IMR-90 (cell line): ENCODE measurements around the gene DENND1A. TPM values are rescaled to one million over a fixed set of nuclear protein-coding genes. Genes with fewer than 3 reads are reported as not detected.

Experiments used
- ATAC-seq: fragments of 200-7000 bp; cut with Tn5 transposase; 2 replicates; pipeline ENCODE4 v1.9.1; 2020; ENCODE audit warnings: low read depth, mild to moderate bottlenecking, moderate library complexity
- BruUV-seq: library from RNA; stranded (reverse); fragments of 400-500 nt; replicated peaks from 2 replicates; lab custom pipeline; 2021; lab: Mats Ljungman, UMichigan
- CTCF ChIA-PET: fragments of 300-600 bp; formaldehyde crosslinking; extraction: SDS; loops from one replicate; lab custom pipeline; 2021; ENCODE audit warnings: antibody characterized with exemption; lab: Yijun Ruan, JAX
- POLR2A ChIA-PET: fragments of 300-600 bp; sonication (Branson Sonifier 250); formaldehyde crosslinking; loops from one replicate; lab custom pipeline; 2022; ENCODE audit warnings: antibody characterized with exemption; ENCODE audit not compliant: unreplicated experiment; lab: Charles Lee
- DNase-seq: peaks from one replicate; pipeline ENCODE4 v3.0.0; 2013
- H2AFZ ChIP-seq: replicated peaks from 2 replicates; pipeline ENCODE3; 2013; ENCODE audit warnings: low read length, mild to moderate bottlenecking; ENCODE audit not compliant: poor library complexity
- H2AK5ac ChIP-seq: 2 replicates; pipeline ENCODE4 v1.6.1; 2013; ENCODE audit warnings: low read depth, low read length, inconsistent platforms
- H2AK9ac ChIP-seq: replicated peaks from 2 replicates; pipeline ENCODE3; 2013; ENCODE audit warnings: mild to moderate bottlenecking, low read depth, low read length, moderate library complexity; ENCODE audit not compliant: poor library complexity
- H2BK120ac ChIP-seq: 2 replicates; pipeline ENCODE4 v1.6.1; 2013; ENCODE audit warnings: low read depth, low read length, inconsistent platforms
- H2BK15ac ChIP-seq: 3 replicates; pipeline ENCODE4 v1.6.1; 2013; ENCODE audit warnings: low read depth, low read length, inconsistent platforms
- H2BK20ac ChIP-seq: 2 replicates; pipeline ENCODE4 v1.6.1; 2013; ENCODE audit warnings: low read depth, mild to moderate bottlenecking, inconsistent platforms, low read length, moderate library complexity
- H2BK5ac ChIP-seq: 2 replicates; pipeline ENCODE4 v1.6.1; 2013; ENCODE audit warnings: mild to moderate bottlenecking, low read depth, low read length, inconsistent platforms; ENCODE audit not compliant: poor library complexity, severe bottlenecking
- H3K14ac ChIP-seq: replicated peaks from 2 replicates; pipeline ENCODE4 v1.6.1; 2013; ENCODE audit warnings: low read depth, low read length, inconsistent platforms
- H3K18ac ChIP-seq: 2 replicates; pipeline ENCODE4 v1.6.1; 2013; ENCODE audit warnings: low read depth, low read length, control low read depth
- H3K23ac ChIP-seq: 2 replicates; pipeline ENCODE4 v1.6.1; 2013; ENCODE audit warnings: low read depth, low read length, inconsistent platforms
- H3K27ac ChIP-seq: 2 replicates; pipeline ENCODE4 v1.5.1; 2013; ENCODE audit warnings: mild to moderate bottlenecking, control low read depth, low read length; ENCODE audit not compliant: insufficient read depth
- H3K27me3 ChIP-seq: 2 replicates; pipeline ENCODE4 v1.6.1; 2013; ENCODE audit warnings: low read length; ENCODE audit not compliant: control insufficient read depth, insufficient read depth
- H3K36me3 ChIP-seq: 2 replicates; pipeline ENCODE4 v1.6.1; 2013; ENCODE audit warnings: low read length, mixed read lengths; ENCODE audit not compliant: control insufficient read depth, insufficient read depth
- H3K4ac ChIP-seq: 2 replicates; pipeline ENCODE4 v1.6.1; 2013; ENCODE audit warnings: low read depth, low read length, inconsistent platforms
- H3K4me1 ChIP-seq: 2 replicates; pipeline ENCODE4 v1.6.1; 2013; ENCODE audit warnings: low read length, mixed read lengths; ENCODE audit not compliant: control insufficient read depth, insufficient read depth
- H3K4me2 ChIP-seq: 2 replicates; pipeline ENCODE4 v1.6.1; 2013; ENCODE audit warnings: low read depth, mild to moderate bottlenecking, control low read depth, low read length, moderate library complexity
- H3K4me3 ChIP-seq: 2 replicates; pipeline ENCODE4 v1.5.1; 2013; ENCODE audit warnings: low read depth, mild to moderate bottlenecking, control low read depth, low read length, moderate library complexity; ENCODE audit not compliant: insufficient read depth
- H3K56ac ChIP-seq: 2 replicates; pipeline ENCODE4 v1.6.1; 2013; ENCODE audit warnings: low read length, inconsistent platforms; ENCODE audit not compliant: insufficient read depth; ENCODE audit errors: extremely low read depth
- H3K79me1 ChIP-seq, 2 experiments: 2 replicates each; pipeline ENCODE4 v1.6.1; 2013; ENCODE audit warnings: low read length in 2 of 2, inconsistent platforms in 1 of 2, low read depth in 1 of 2
- H3K9ac ChIP-seq: 2 replicates; pipeline ENCODE4 v1.6.1; 2013; ENCODE audit warnings: low read depth, low read length, control low read depth
- H3K9me1 ChIP-seq: 2 replicates; pipeline ENCODE4 v1.6.1; 2013; ENCODE audit warnings: low read length, inconsistent platforms; ENCODE audit not compliant: insufficient read depth
- H3K9me3 ChIP-seq: 2 replicates; pipeline ENCODE4 v1.6.1; 2013; ENCODE audit warnings: low read length; ENCODE audit not compliant: control insufficient read depth, insufficient read depth
- H4K20me1 ChIP-seq: 2 replicates; pipeline ENCODE4 v1.6.1; 2013; ENCODE audit warnings: low read length, inconsistent platforms; ENCODE audit not compliant: insufficient read depth
- H4K5ac ChIP-seq: 2 replicates; pipeline ENCODE4 v1.6.1; 2013; ENCODE audit warnings: mild to moderate bottlenecking, low read depth, low read length, control low read depth
- H4K8ac ChIP-seq, 2 experiments: 2 replicates each; pipeline ENCODE4 v1.6.1; 2013; ENCODE audit warnings: low read depth in 2 of 2, low read length in 2 of 2, control low read depth in 1 of 2, inconsistent platforms in 1 of 2
- H4K91ac ChIP-seq: 2 replicates; pipeline ENCODE4 v1.6.1; 2013; ENCODE audit warnings: low read depth, low read length, inconsistent platforms; ENCODE audit not compliant: insufficient read depth
- BHLHE40 ChIP-seq: fragments of 150-350 bp; IDR thresholded peaks from 2 replicates; pipeline ENCODE4 v1.6.1; 2016; ENCODE audit warnings: mild to moderate bottlenecking, low read depth, low read length
- CHD1 ChIP-seq: IDR thresholded peaks from 2 replicates; pipeline ENCODE4 v1.6.1; 2012; ENCODE audit warnings: low read depth, low read length, improper control_type of control experiment
- CTCF ChIP-seq: conservative IDR thresholded peaks from 2 replicates; pipeline ENCODE4 v1.5.1; 2012; ENCODE audit warnings: mild to moderate bottlenecking, low read depth, low read length, improper control_type of control experiment
- ELK1 ChIP-seq: fragments of 150-350 bp; IDR thresholded peaks from 2 replicates; pipeline ENCODE4 v1.6.1; 2016; ENCODE audit warnings: low read depth, mild to moderate bottlenecking, low read length, moderate library complexity, borderline replicate concordance
- MAZ ChIP-seq: IDR thresholded peaks from 2 replicates; pipeline ENCODE4 v1.6.1; 2012; ENCODE audit warnings: low read depth, mild to moderate bottlenecking, low read length, improper control_type of control experiment, moderate library complexity, borderline replicate concordance
- MXI1 ChIP-seq: IDR thresholded peaks from 2 replicates; pipeline ENCODE4 v1.6.1; 2012; ENCODE audit warnings: low read depth, mild to moderate bottlenecking, low read length, moderate library complexity, borderline replicate concordance
- NFE2L2 ChIP-seq: fragments of 150-350 bp; IDR thresholded peaks from 2 replicates; pipeline ENCODE4 v1.6.1; 2016; ENCODE audit warnings: low read depth, mild to moderate bottlenecking, low read length
- POLR2A ChIP-seq: IDR thresholded peaks from 2 replicates; pipeline ENCODE4 v1.6.1; 2012; ENCODE audit warnings: mild to moderate bottlenecking, low read depth, low read length
- RCOR1 ChIP-seq: IDR thresholded peaks from 2 replicates; pipeline ENCODE4 v1.6.1; 2012; ENCODE audit warnings: mild to moderate bottlenecking, low read length, improper control_type of control experiment; ENCODE audit not compliant: insufficient replicate concordance
- SMC3 ChIP-seq: fragments of 150-350 bp; IDR thresholded peaks from 2 replicates; pipeline ENCODE4 v1.6.1; 2016; ENCODE audit warnings: low read depth, mild to moderate bottlenecking, antibody characterized with exemption, low read length, moderate library complexity
- WGBS, 2 experiments: methylation state at CpG; one replicate each; pipeline versions ENCODE4 v1.1.5 to v1.1.7; 2013; ENCODE audit warnings: missing lambda C conversion rate in 2 of 2; ENCODE audit not compliant: insufficient read length in 1 of 2; ENCODE audit errors: extremely low coverage in 2 of 2; 5-methylcytosine and 5-hydroxymethylcytosine counted together
- dilution Hi-C: fragments of 300-500 bp; cut with HindIII; formaldehyde crosslinking; loops from one replicate; pipeline ENCODE4 v1.14.3; 2018; ENCODE audit warnings: low sequenced_read_pairs; ENCODE audit not compliant: unreplicated experiment
- in situ Hi-C: fragments of 300-500 bp; cut with MboI; formaldehyde crosslinking; loops from 3 replicates; pipeline ENCODE4 v1.14.3; 2019; ENCODE audit warnings: low sequenced_read_pairs, inconsistent platforms, mixed read lengths
- intact Hi-C: fragments of 100-400 bp; cut with micrococcal nuclease; formaldehyde crosslinking; loops from 2 replicates; pipeline ENCODE4 v1.10.0; 2022
- polyA plus RNA-seq, 3 experiments: library from polyadenylated mRNA; depleted of rRNA; stranded (reverse); fragments of >200 nt; gene quantifications; 2 replicates each; pipeline ENCODE4 v1.2.3, GENCODE V29; 2012; ENCODE audit warnings: low replicate concordance in 1 of 3
- total RNA-seq: library from RNA; depleted of rRNA; stranded (reverse); fragments of >200 nt; gene quantifications from 2 replicates; pipeline ENCODE4 v1.2.3, GENCODE V29; 2012

DENND1A gene
- total and polyA plus RNA-seq, 2 of the 4 experiments (the other 2 are of a cell fraction) = 21.4 to 27.6 TPM

DNA sequence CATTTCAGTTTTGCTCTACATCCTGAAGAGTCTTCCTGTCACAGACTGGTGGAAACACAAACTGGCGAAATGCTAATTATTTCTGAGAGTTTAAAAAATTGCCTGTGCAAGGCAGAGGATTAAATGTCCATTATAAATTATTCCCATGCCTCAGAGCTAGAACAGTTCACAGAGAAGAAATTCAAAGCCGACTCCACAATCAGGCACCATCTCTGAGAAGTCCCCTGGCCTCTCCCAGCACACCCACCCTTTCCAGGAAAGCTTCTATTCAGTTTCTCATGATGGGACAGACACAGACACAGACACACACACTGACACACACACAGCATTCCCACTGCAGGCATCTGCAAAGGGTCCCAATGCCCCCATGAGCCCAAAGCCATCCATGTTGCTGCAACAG, 253.1 kb downstream of the DENND1A start:
- Histone ChIP-seq H3K56ac (no peak overlapping the region), H3K27me3 (no peaks in the 10 kb centered on the region), H3K4me2 (no peak overlapping the region), H3K4me3 (no peak overlapping the region), H3K9me3 (peaks cover 4% of the 10 kb centered on the region), H3K36me3 (no peaks in the 10 kb centered on the region), H3K79me1 (no peaks in the 10 kb centered on the region; a peak in 3 of 4 replicates), H4K8ac (no peak overlapping the region), H2BK5ac (no peak overlapping the region), H2BK120ac (no peak overlapping the region), H2AK5ac (no peak overlapping the region), H4K91ac (no peak overlapping the region), H3K4ac (no peak overlapping the region), H4K5ac (no peak overlapping the region), H3K9ac (no peak overlapping the region), H3K9me1 (peaks cover 13% of the 10 kb centered on the region; the same call in 1 of the 2 replicates), H3K4me1 (peaks cover 13% of the 10 kb centered on the region; the same call in 1 of the 2 replicates), H3K23ac (no peak overlapping the region), H2BK20ac (no peak overlapping the region), H3K18ac (no peak overlapping the region), H3K14ac (no peak overlapping the region), H2AK9ac (no peak overlapping the region), H4K20me1 (peaks cover 26% of the 10 kb centered on the region; the same call in 1 of the 2 replicates), H2AFZ (no peak overlapping the region), H2BK15ac (no peak overlapping the region), H3K27ac (no peak overlapping the region)
- intact Hi-C loops = loop anchor here (5.0 kb wide), 1 partner anchor 250 kb away; no protein-coding TSS in a partner anchor
- POLR2A ChIA-PET = no interaction called here
- DNase-seq (no peak), ATAC-seq (no peak)
- BruUV-seq = no TSS peak
- TF ChIP-seq MXI1 = no peak
- TF ChIP-seq NFE2L2 = no peak
- no peak for TF ChIP-seq ELK1
- no peak for TF ChIP-seq MAZ
- TF ChIP-seq SMC3 = no peak
- no peak for TF ChIP-seq CHD1
- no peak for TF ChIP-seq RCOR1
- no peak for TF ChIP-seq POLR2A
- no peak for TF ChIP-seq BHLHE40
- TF ChIP-seq CTCF = no peak
- CTCF ChIA-PET = no interaction called here
- dilution Hi-C loops = no loop called here
- WGBS, 2 experiments = no CpG with 5 or more reads among the region's 2 CpGs
- in situ Hi-C loops = no loop called here
